Spinal cord (tissue), 10 donors: ENCODE measurements around the gene PFDN4. TPM values are rescaled to one million over a fixed set of nuclear protein-coding genes. Genes with fewer than 3 reads are reported as not detected.
"Not testable (repeated sequence)": the region's sequence is repeated elsewhere in the genome, so short reads cannot be mapped to it uniquely, and the experiment has no call there.

ENCODE experiments used
- DNase-seq, 6 donors: peaks; one replicate each; pipeline versions ENCODE4 v3.0.0 to v3.0.0-alpha.2; 2013 to 2015; ENCODE audit warnings: low spot score in 6 of 6, low read depth in 4 of 6
- H3K27ac ChIP-seq: one replicate; pipeline ENCODE4 v1.5.1; 2013; ENCODE audit warnings: low read depth, low read length, control low read depth
- H3K27me3 ChIP-seq: one replicate; pipeline ENCODE4 v1.6.1; 2013; ENCODE audit warnings: low read length; ENCODE audit not compliant: control insufficient read depth, insufficient read depth
- H3K36me3 ChIP-seq: one replicate; pipeline ENCODE4 v1.6.1; 2013; ENCODE audit warnings: low read length; ENCODE audit not compliant: control insufficient read depth, insufficient read depth
- H3K4me1 ChIP-seq: one replicate; pipeline ENCODE4 v1.6.1; 2013; ENCODE audit warnings: low read length; ENCODE audit not compliant: control insufficient read depth, insufficient read depth
- H3K4me3 ChIP-seq: one replicate; pipeline ENCODE4 v1.5.1; 2013; ENCODE audit warnings: low read depth, low read length, control low read depth
- H3K9me3 ChIP-seq: one replicate; pipeline ENCODE4 v1.6.1; 2013; ENCODE audit warnings: low read length; ENCODE audit not compliant: control insufficient read depth, insufficient read depth
- WGBS: methylation state at CpG from one replicate; pipeline ENCODE4 v1.1.5; 2013; ENCODE audit warnings: missing lambda C conversion rate; ENCODE audit not compliant: insufficient coverage; 5-methylcytosine and 5-hydroxymethylcytosine counted together
- polyA plus RNA-seq, 2 donors: library from polyadenylated mRNA; unstranded; fragments of 120-200 nt; gene quantifications; one replicate each; pipeline ENCODE4 v1.2.1, GENCODE V29; 2013; ENCODE audit not compliant: insufficient read length in 2 of 2
- total RNA-seq, 2 donors: library from RNA; depleted of rRNA in 1 of 2; stranded (reverse); fragments of 120-200 nt in 1 of 2; fragments of >200 nt in 1 of 2; gene quantifications; one replicate each; pipeline versions ENCODE4 v1.2.3 to v1.2.4, GENCODE V29; 2013 to 2014
- donor health status: healthy.

Gene PFDN4
- total and polyA plus RNA-seq, 4 donors: 69.8 to 89.7 (median 80.8) TPM

DNA sequence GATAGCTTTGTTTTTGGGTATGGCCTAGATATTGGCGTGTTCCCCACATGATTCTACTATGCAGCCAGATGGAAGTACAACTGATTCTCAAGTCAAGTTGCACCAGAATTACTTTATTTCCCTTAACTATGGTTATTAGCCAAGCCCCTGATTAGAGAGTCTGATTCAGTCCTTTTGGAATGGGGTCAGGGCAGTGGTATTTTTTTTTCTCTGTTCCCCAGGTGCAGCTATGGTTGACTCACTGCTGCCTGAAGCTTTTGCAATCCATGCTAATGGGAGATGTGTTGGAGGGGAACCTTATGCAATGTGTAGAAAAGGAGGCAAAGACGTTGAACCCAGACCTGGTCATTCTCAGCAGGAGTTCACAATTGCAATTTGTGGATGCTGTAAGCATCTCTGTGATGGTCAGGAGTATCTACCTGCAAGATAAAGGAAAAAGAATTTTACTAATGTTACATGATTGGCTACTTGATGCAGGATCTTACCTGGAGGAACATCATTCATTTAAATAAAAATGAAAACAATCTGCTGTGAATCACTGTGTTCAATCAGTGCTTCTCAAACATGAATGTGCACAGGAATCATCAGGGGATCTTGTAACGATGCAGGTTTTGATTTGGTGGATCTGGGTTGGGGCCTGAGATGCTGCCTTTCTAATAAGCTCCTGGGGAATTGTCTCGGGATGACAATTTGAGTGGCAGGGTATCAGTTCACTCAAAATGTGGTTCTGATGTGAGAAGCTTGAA, 49.4 kb downstream of the PFDN4 start:
- Histone ChIP-seq H3K27ac (no peak overlapping the region), H3K27me3 (no peaks in the 10 kb centered on the region), H3K9me3 (no peaks in the 10 kb centered on the region), H3K4me3 (no peak overlapping the region), H3K36me3 (no peaks in the 10 kb centered on the region), H3K4me1 (no peaks in the 10 kb centered on the region)
- 75% methylated on average over 1 of the region's 4 CpGs for WGBS
- no peak for DNase-seq

DNA sequence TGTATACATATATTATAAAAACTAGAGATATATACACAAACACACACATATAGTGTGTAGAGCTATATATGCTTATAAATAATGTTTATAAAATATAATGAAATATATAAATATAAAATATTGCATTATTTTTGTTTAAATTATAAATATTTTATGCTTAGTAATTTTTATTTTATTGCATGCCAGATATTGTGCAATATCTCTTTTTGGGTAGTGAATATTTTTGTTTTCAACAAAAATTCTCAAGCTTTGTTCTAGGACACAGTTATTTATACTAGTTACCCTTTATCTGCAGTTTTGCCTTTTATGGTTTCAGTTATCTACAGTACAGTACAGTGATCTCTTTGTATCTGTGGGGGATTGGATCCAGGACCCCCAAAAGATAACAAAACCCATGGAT, 52.2 kb downstream of the PFDN4 start:
- Histone ChIP-seq H3K27me3 (no peaks in the 10 kb centered on the region), H3K4me1 (no peaks in the 10 kb centered on the region), H3K9me3 (no peaks in the 10 kb centered on the region), H3K27ac (no peak overlapping the region), H3K36me3 (no peaks in the 10 kb centered on the region), H3K4me3 (no peak overlapping the region)
- DNase-seq: no peak

DNA sequence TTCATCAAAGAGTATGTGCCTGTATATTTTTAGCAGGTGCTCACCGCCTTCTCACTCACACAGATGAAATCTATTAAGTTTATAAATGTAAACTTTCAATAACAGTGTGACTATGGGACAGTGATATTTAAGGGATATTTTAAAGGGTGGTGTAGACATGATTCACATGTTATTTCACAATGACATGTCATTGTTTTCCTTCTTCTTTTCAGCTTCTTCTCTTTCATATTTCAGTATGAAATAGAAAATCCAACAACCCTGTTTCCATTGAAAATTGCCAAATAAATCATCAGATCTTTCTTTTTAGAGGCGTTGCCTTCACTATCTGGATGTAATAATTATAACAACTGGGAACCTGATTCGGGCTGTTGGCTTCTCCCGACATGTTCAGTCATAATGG, 54.8 kb downstream of the PFDN4 start:
- Histone ChIP-seq H3K4me1 (no peaks in the 10 kb centered on the region), H3K27ac (no peak overlapping the region), H3K9me3 (no peaks in the 10 kb centered on the region), H3K36me3 (no peaks in the 10 kb centered on the region), H3K4me3 (no peak overlapping the region), H3K27me3 (no peaks in the 10 kb centered on the region)
- no peak for DNase-seq
- 67% methylated on average over 1 of the region's 4 CpGs for WGBS

DNA sequence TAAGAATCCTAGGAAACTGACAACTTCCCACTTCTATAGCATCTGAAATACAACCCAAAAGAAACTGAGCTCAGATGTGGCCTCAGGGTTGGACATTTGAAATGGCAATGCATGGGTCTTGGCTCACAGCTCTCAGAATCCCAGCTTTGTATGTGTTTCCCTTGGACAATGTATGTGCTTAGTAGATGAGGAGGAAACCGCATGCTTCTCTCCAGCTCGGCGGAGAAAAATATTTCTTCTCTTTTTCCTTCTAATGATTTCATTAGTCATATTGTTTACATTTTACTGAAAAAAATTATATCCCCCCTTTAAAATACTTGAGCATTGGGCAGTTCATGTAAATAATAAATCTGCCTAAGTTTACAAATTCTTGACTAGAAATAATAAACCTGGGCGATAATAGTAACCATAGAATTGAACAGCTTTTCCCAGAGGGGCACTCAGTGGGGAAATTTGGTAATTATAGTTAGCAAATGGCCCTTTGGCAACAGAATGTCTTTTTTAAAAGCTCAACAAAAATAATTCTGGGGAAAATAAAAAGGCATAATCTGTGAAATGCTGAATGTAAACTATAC, 55.3 kb downstream of the PFDN4 start:
- WGBS: no CpG with 5 or more reads among the region's 4 CpGs

DNA sequence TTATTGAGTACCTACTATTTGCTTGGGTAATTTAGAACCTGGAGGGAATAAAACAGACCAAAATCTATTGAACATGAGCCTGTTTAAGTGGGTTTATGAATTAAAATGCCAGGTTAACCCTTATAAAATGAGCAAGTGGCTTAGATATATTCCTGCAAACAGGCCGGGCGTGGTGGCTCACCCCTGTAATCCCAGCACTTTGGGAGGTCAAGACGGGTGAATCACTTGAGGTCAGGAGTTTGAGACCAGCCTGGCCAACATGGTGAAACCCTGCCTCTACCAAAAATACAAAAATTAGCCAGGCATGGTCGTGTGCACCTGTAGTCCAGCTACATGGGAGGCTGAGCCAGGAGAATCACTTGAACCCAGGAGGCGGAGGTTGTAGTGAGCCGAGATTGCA, 57.9 kb downstream of the PFDN4 start:
- 100% methylated on average over 4 of the region's 6 CpGs for WGBS
- DNase-seq, H3K27ac ChIP-seq, H3K9me3 ChIP-seq, H3K4me1 ChIP-seq, H3K4me3 ChIP-seq, H3K36me3 ChIP-seq, H3K27me3 ChIP-seq: not testable (repeated sequence)

More for the DNA sequence above, 55.3 kb downstream of the PFDN4 start:
- Histone ChIP-seq H3K36me3 (no peaks in the 10 kb centered on the region), H3K27me3 (no peaks in the 10 kb centered on the region), H3K4me1 (no peaks in the 10 kb centered on the region), H3K9me3 (no peaks in the 10 kb centered on the region), H3K4me3 (no peak overlapping the region), H3K27ac (no peak overlapping the region)
- DNase-seq: no peak

DNA sequence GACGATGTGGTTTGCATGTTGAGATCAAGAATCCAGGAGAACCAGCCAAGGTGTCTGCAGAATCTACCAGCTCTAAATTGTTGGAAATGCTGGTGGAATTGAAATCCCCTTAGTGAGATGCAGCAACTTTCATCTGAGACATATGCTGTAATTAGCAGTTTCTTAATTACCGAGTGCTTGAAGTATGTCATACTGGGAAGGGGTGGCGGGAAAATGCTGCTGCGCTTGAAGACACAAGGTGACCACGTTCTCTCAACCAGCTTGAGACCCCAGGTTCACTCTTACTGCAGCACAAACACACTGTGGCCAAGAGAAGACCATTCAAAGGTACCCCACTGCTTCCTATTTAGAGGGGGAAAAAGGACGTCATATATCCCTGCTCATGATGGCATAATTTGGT, 59.0 kb downstream of the PFDN4 start:
- DNase-seq: no peak
- H3K4me3 ChIP-seq: no peak overlapping the region
- no peaks in the 10 kb centered on the region for H3K4me1 ChIP-seq
- H3K9me3 ChIP-seq: no peaks in the 10 kb centered on the region
- H3K27ac ChIP-seq: no peak overlapping the region
- no peaks in the 10 kb centered on the region for H3K27me3 ChIP-seq
- WGBS: 58% methylated on average over 2 of the region's 6 CpGs
- H3K36me3 ChIP-seq: no peaks in the 10 kb centered on the region

DNA sequence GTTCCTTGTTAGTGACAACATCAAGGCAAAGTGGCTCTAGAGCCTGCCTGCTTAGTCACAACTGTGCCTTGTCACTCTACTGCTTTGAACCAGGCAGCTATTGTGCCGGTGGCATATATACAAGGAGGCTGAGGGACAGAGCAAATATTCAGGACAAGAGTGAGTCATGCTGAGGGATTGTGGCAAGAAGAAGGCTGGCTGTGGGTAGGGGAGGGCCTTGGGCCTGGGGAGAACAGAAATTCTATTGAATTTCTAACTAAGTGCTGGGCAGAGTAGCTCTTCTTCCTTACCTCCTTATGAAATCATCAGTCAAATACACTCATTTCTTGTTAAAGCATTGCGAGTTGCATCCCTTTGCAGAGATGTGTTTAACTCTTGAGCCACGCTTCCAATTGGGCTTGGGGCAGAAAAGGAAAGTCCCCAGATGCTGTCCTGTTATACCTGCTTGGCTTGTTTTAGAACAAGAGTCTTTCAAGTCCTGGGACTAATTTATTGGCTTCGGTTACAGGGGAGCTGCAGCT, 59.7 kb downstream of the PFDN4 start:
- no peaks in the 10 kb centered on the region for H3K36me3 ChIP-seq
- WGBS: 35% methylated on average over 4 of the region's 4 CpGs
- H3K4me3 ChIP-seq: no peak overlapping the region
- H3K27ac ChIP-seq: no peak overlapping the region
- no peaks in the 10 kb centered on the region for H3K4me1 ChIP-seq
- H3K9me3 ChIP-seq: no peaks in the 10 kb centered on the region
- no peaks in the 10 kb centered on the region for H3K27me3 ChIP-seq
- no peak for DNase-seq

DNA sequence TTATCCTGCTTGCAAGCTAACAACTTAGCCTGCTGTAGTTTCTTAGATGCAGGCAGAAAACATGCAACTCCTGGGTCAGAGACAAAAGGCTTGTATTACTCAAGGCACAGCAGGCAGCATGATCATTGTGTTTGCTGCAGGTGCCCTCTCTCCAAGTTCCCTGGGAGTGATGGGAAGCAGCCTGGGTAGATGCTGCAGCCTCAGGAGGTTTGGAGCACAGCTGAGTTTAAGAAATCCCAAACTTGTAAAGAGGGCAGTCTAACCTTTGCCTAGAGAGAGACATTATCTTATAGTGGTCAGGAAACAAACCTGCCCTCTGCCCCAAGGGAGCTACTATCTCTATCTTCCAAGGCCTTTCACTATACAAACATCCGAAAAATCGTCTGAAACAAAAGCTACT, 61.1 kb downstream of the PFDN4 start:
- no peak overlapping the region for H3K27ac ChIP-seq
- no peak overlapping the region for H3K4me3 ChIP-seq
- no peak for DNase-seq
- H3K36me3 ChIP-seq: no peaks in the 10 kb centered on the region
- WGBS: no CpG with 5 or more reads among the region's 2 CpGs
- no peaks in the 10 kb centered on the region for H3K27me3 ChIP-seq
- no peaks in the 10 kb centered on the region for H3K4me1 ChIP-seq
- no peaks in the 10 kb centered on the region for H3K9me3 ChIP-seq
